ENCODE results near the gene ITIH5. TPM values are rescaled to one million over a fixed set of nuclear protein-coding genes. Genes with fewer than 3 reads are reported as not detected.

The ITIH5 gene
- total and polyA plus RNA-seq, 2 donors (not counting 1 experiment from before 2014, with no cell fraction given) = not detected

GRCh38 chr10:7572391-7572790 is 94.4 kb downstream of the ITIH5 start:
- no peak overlapping the region for H3K4me3 ChIP-seq (ENCODE audit: control extremely low read depth in 1 of 5, extremely low read depth in 1 of 5, insufficient read depth in 1 of 5, low read depth in 2 of 5, low read length in 4 of 5)
- intact Hi-C loops (cut with micrococcal nuclease) = no loop called here
- H4K20me1 ChIP-seq (ENCODE audit: control insufficient read depth, insufficient read depth, low read length, poor library complexity, severe bottlenecking) = no peaks in the 10 kb centered on the region
- no peak overlapping the region for H3K27ac ChIP-seq (ENCODE audit: low read length in 2 of 2)
- ChIA-PET POLR2A (no interaction called here), CTCF (no interaction called here)
- H3K9me3 ChIP-seq (ENCODE audit: control extremely low read depth in 1 of 3, control insufficient read depth in 2 of 3, insufficient read depth in 1 of 3, low read length in 2 of 3) = no peaks in the 10 kb centered on the region
- H3K79me2 ChIP-seq (ENCODE audit: control insufficient read depth, insufficient read depth, low read length) = no peaks in the 10 kb centered on the region
- H3K4me2 ChIP-seq (replicated peaks; ENCODE audit: low read depth, low read length, poor library complexity, severe bottlenecking) = no peak overlapping the region
- ATAC-seq (ENCODE audit: low read depth) (no peak), DNase-seq (no peak)
- no peak overlapping the region for H3K9ac ChIP-seq (ENCODE audit: low read length)
- TF ChIP-seq CTCF (IDR thresholded peaks at IDR 0.05) (no peak), EZH2 (IDR thresholded peaks at IDR 0.05; ENCODE audit: borderline replicate concordance, insufficient read depth, low read depth, low read length, poor library complexity, severe bottlenecking) (no peak)
- Mint-ChIP-seq H3K27me3 (peaks cover 5% of the 10 kb centered on the region), H3K27ac (no peak overlapping the region), H3K4me1 (no peaks in the 10 kb centered on the region), H3K9me3 (ENCODE audit: insufficient read depth) (no peaks in the 10 kb centered on the region), H3K4me3 (no peak overlapping the region)
- no peaks in the 10 kb centered on the region for H3K4me1 ChIP-seq (ENCODE audit: control insufficient read depth in 2 of 2, insufficient read depth in 2 of 2, low read length in 2 of 2)
- no peaks in the 10 kb centered on the region for H3K27me3 ChIP-seq (replicated peaks in 1 of 4; ENCODE audit: control extremely low read depth in 1 of 4, control insufficient read depth in 3 of 4, insufficient read depth in 4 of 4, low read length in 3 of 4)
- no peak overlapping the region for H2AFZ ChIP-seq (ENCODE audit: insufficient read depth, low read depth, low read length, poor library complexity, severe bottlenecking)
- no peaks in the 10 kb centered on the region for H3K36me3 ChIP-seq (replicated peaks in 1 of 2; ENCODE audit: control extremely low read depth in 1 of 2, control insufficient read depth in 1 of 2, extremely low read depth in 1 of 2, insufficient read depth in 2 of 2, low read length in 1 of 2)
- 6% methylated on average over 2 of the region's 3 CpGs for WGBS (ENCODE audit: insufficient coverage)

- Histone ChIP-seq H3K4me3 (ENCODE audit: control extremely low read depth in 1 of 5, extremely low read depth in 1 of 5, insufficient read depth in 1 of 5, low read depth in 2 of 5, low read length in 4 of 5) (no peak overlapping the region), H4K20me1 (ENCODE audit: control insufficient read depth, insufficient read depth, low read length, poor library complexity, severe bottlenecking) (no peaks in the 10 kb centered on the region), H3K9me3 (ENCODE audit: control extremely low read depth in 1 of 3, control insufficient read depth in 2 of 3, insufficient read depth in 1 of 3, low read length in 2 of 3) (no peaks in the 10 kb centered on the region), H3K4me2 (replicated peaks; ENCODE audit: low read depth, low read length, poor library complexity, severe bottlenecking) (no peak overlapping the region), H3K79me2 (ENCODE audit: control insufficient read depth, insufficient read depth, low read length) (no peaks in the 10 kb centered on the region), H3K27ac (ENCODE audit: low read length in 2 of 2) (no peak overlapping the region), H3K9ac (ENCODE audit: low read length) (no peak overlapping the region), H3K27me3 (replicated peaks in 1 of 4; ENCODE audit: control extremely low read depth in 1 of 4, control insufficient read depth in 3 of 4, insufficient read depth in 4 of 4, low read length in 3 of 4) (no peaks in the 10 kb centered on the region), H2AFZ (ENCODE audit: insufficient read depth, low read depth, low read length, poor library complexity, severe bottlenecking) (no peak overlapping the region), H3K36me3 (replicated peaks in 1 of 2; ENCODE audit: control extremely low read depth in 1 of 2, control insufficient read depth in 1 of 2, extremely low read depth in 1 of 2, insufficient read depth in 2 of 2, low read length in 1 of 2) (no peaks in the 10 kb centered on the region), H3K4me1 (ENCODE audit: control insufficient read depth in 2 of 2, insufficient read depth in 2 of 2, low read length in 2 of 2) (no peaks in the 10 kb centered on the region)
- intact Hi-C loops (cut with micrococcal nuclease) = no loop called here
- Mint-ChIP-seq H3K4me1 (no peaks in the 10 kb centered on the region), H3K27ac (no peak overlapping the region), H3K4me3 (no peak overlapping the region), H3K27me3 (peaks cover 5% of the 10 kb centered on the region), H3K9me3 (ENCODE audit: insufficient read depth) (no peaks in the 10 kb centered on the region)
- ChIA-PET POLR2A (no interaction called here), CTCF (no interaction called here)
- TF ChIP-seq CTCF (IDR thresholded peaks at IDR 0.05) = no peak
- no peak for TF ChIP-seq EZH2 (IDR thresholded peaks at IDR 0.05; ENCODE audit: borderline replicate concordance, insufficient read depth, low read depth, low read length, poor library complexity, severe bottlenecking)
- WGBS (ENCODE audit: insufficient coverage) = 96% methylated on average over 4 of the region's 4 CpGs
- DNase-seq = no peak
- ATAC-seq (ENCODE audit: low read depth) = no peak
These were observed 94.8 kb downstream of the ITIH5 start for GRCh38 chr10:7571981-7572380.
